ENCODE data around the gene NAALADL2.

NAALADL2 gene

GRCh38 chr3:175668300-175668699 is 809.2 kb downstream of the NAALADL2 start:
- no peaks in the 10 kb centered on the region for H3K9me3 Mint-ChIP-seq
- no peaks in the 10 kb centered on the region for H3K4me1 Mint-ChIP-seq
- CTCF ChIA-PET = no interaction called here
- no peaks in the 10 kb centered on the region for H3K27me3 Mint-ChIP-seq
- H3K4me3 Mint-ChIP-seq = no peak overlapping the region
- no peaks in the 10 kb centered on the region for H3K36me3 Mint-ChIP-seq
- DNase-seq = no peak
- no peak overlapping the region for H3K27ac Mint-ChIP-seq

DNA sequence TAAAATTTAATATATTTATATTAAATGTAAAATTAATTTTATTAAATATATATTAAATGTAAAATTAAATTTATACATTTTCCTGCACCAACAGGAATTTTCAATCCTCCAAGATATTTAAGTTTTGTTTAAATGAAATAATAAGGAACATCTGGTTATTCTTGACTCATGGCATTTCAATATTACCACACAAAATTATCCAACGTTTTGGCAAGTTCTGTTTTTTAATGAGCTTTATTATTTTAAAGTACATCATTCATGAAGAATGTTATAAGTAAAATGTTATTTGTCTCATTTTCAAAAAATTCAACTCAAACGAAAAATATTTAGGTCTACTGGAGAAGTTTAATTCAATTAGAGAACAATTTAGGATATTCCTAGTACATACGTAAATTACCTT is 811.4 kb downstream of the NAALADL2 start:
- Mint-ChIP-seq H3K9me3 (peaks cover 4% of the 10 kb centered on the region), H3K27me3 (no peaks in the 10 kb centered on the region), H3K4me3 (no peak overlapping the region), H3K27ac (no peak overlapping the region), H3K4me1 (no peaks in the 10 kb centered on the region), H3K36me3 (no peaks in the 10 kb centered on the region)
- CTCF ChIA-PET = no interaction called here
- DNase-seq = no peak

- CTCF ChIA-PET = no interaction called here
- no peaks in the 10 kb centered on the region for H3K27me3 Mint-ChIP-seq
- no peak for DNase-seq
- peaks cover 7% of the 10 kb centered on the region for H3K9me3 Mint-ChIP-seq
- H3K4me1 Mint-ChIP-seq = no peaks in the 10 kb centered on the region
- no peaks in the 10 kb centered on the region for H3K36me3 Mint-ChIP-seq
- no peak overlapping the region for H3K4me3 Mint-ChIP-seq
- H3K27ac Mint-ChIP-seq = no peak overlapping the region
Observed at GRCh38 chr3:175672119-175672689, 813.1 kb downstream of the NAALADL2 start.

GRCh38 chr3:175679568-175679967 is 820.4 kb downstream of the NAALADL2 start:
- H3K4me3 Mint-ChIP-seq = no peak overlapping the region
- H3K27ac Mint-ChIP-seq = no peak overlapping the region
- no peaks in the 10 kb centered on the region for H3K4me1 Mint-ChIP-seq
- H3K9me3 Mint-ChIP-seq = peaks cover 13% of the 10 kb centered on the region
- no peaks in the 10 kb centered on the region for H3K36me3 Mint-ChIP-seq
- CTCF ChIA-PET = no interaction called here
- DNase-seq = no peak
- no peaks in the 10 kb centered on the region for H3K27me3 Mint-ChIP-seq

GRCh38 chr3:175692256-175692655 is 833.1 kb downstream of the NAALADL2 start:
- Mint-ChIP-seq H3K4me1 (no peaks in the 10 kb centered on the region), H3K36me3 (no peaks in the 10 kb centered on the region), H3K27ac (no peak overlapping the region), H3K4me3 (no peak overlapping the region), H3K27me3 (no peaks in the 10 kb centered on the region), H3K9me3 (peaks cover 1% of the 10 kb centered on the region)
- DNase-seq = no peak
- CTCF ChIA-PET = no interaction called here

GRCh38 chr3:175695251-175695650 is 836.1 kb downstream of the NAALADL2 start:
- Mint-ChIP-seq H3K27me3 (no peaks in the 10 kb centered on the region), H3K4me1 (no peaks in the 10 kb centered on the region), H3K9me3 (peaks cover 2% of the 10 kb centered on the region), H3K36me3 (no peaks in the 10 kb centered on the region), H3K27ac (no peak overlapping the region), H3K4me3 (no peak overlapping the region)
- no peak for DNase-seq
- CTCF ChIA-PET = no interaction called here

- CTCF ChIA-PET = no interaction called here
- Mint-ChIP-seq H3K4me1 (no peaks in the 10 kb centered on the region), H3K4me3 (no peak overlapping the region), H3K27ac (no peak overlapping the region), H3K9me3 (peaks cover 12% of the 10 kb centered on the region), H3K27me3 (no peaks in the 10 kb centered on the region), H3K36me3 (no peaks in the 10 kb centered on the region)
- no peak for DNase-seq
Observed at GRCh38 chr3:175702956-175703355, 843.8 kb downstream of the NAALADL2 start.

DNA sequence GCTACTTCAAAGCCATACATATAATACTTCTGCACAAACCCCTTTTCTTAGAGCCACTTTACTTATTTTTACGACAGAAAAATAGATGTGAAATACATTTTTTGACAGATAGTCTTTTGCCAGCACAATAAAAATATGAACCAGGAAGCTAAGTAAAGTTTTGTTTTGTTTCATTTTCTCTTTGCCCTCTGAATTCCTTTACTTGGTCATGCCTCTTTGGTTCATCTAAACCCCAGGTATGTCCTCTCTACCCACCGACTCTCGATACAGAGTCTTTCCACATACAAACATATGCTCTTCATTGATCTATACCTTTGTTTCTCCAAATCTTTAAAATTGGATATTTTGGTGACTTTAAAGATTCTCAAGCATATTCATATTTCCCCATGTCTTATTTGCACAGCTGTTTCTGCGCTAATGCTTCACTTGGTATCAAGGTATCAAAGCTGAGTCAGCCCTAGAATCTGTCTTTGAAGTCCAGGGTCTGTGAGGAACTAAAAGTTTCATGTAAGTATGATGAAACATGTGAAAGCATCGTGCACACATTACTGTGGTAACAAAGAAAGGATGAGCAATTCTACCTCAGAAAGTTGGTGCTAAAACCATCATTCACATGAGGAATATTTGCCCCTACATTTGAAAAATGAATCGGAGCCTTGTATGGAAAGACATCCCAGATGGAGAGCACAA is 845.4 kb downstream of the NAALADL2 start:
- Mint-ChIP-seq H3K4me3 (no peak overlapping the region), H3K27me3 (no peaks in the 10 kb centered on the region), H3K4me1 (no peaks in the 10 kb centered on the region), H3K9me3 (peaks cover 14% of the 10 kb centered on the region), H3K27ac (no peak overlapping the region), H3K36me3 (no peaks in the 10 kb centered on the region)
- CTCF ChIA-PET = no interaction called here
- DNase-seq = no peak

- CTCF ChIA-PET = no interaction called here
- Mint-ChIP-seq H3K27me3 (no peaks in the 10 kb centered on the region), H3K4me1 (no peaks in the 10 kb centered on the region), H3K4me3 (no peak overlapping the region), H3K27ac (no peak overlapping the region), H3K36me3 (no peaks in the 10 kb centered on the region), H3K9me3 (peaks cover 1% of the 10 kb centered on the region)
- DNase-seq = no peak
Observed at GRCh38 chr3:175713268-175713667, 854.1 kb downstream of the NAALADL2 start.

GRCh38 chr3:175716446-175716845 is 857.3 kb downstream of the NAALADL2 start:
- Mint-ChIP-seq H3K4me3 (no peak overlapping the region), H3K27me3 (no peaks in the 10 kb centered on the region), H3K36me3 (no peaks in the 10 kb centered on the region), H3K9me3 (peaks cover 5% of the 10 kb centered on the region), H3K4me1 (no peaks in the 10 kb centered on the region), H3K27ac (no peak overlapping the region)
- CTCF ChIA-PET = no interaction called here
- no peak for DNase-seq

DNA sequence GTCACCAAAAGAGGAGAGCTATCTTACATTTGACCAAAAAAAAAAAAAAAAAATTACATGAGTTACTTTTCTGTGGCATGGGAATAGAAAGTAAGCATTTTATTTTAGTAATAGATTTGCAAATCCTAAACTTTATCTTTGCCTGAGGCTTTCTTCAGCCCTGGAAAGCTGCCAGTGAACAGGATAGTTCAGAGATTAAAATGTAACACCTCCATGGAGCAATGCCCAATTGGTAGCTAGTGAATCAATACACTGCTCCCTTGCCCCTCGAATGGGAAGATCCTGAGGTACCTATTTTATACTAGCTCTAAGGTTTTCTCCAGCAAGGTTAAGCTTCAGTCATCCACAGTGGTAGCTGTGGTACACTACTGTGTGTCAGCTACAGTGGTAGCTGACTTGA is 867.1 kb downstream of the NAALADL2 start:
- Mint-ChIP-seq H3K9me3 (no peaks in the 10 kb centered on the region), H3K4me3 (no peak overlapping the region), H3K27ac (no peak overlapping the region), H3K27me3 (no peaks in the 10 kb centered on the region), H3K36me3 (no peaks in the 10 kb centered on the region), H3K4me1 (no peaks in the 10 kb centered on the region)
- CTCF ChIA-PET = no interaction called here
- DNase-seq = no peak

DNA sequence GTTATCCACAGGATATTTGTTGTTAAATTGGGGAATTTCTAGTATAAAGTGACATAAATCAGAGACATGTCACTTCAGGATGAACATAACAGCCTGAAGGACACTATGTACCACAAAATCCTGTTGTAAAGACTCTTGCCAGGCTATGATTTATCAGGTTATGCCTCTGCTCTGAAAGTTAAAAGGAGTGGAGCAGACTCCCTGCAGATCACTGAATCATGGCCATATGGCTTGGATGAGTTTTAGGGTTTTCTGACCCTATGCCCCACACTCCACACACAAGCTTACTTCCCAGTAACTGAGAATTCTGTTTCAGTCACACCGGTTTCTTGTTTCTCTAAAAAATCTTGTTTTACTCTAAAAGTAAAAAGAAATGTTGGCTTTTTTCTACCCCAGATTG is 869.4 kb downstream of the NAALADL2 start:
- DNase-seq = no peak
- H3K4me3 Mint-ChIP-seq = no peak overlapping the region
- no peak overlapping the region for H3K27ac Mint-ChIP-seq
- CTCF ChIA-PET = no interaction called here
- no peaks in the 10 kb centered on the region for H3K4me1 Mint-ChIP-seq
- no peaks in the 10 kb centered on the region for H3K27me3 Mint-ChIP-seq
- no peaks in the 10 kb centered on the region for H3K36me3 Mint-ChIP-seq
- H3K9me3 Mint-ChIP-seq = peaks cover 8% of the 10 kb centered on the region

DNA sequence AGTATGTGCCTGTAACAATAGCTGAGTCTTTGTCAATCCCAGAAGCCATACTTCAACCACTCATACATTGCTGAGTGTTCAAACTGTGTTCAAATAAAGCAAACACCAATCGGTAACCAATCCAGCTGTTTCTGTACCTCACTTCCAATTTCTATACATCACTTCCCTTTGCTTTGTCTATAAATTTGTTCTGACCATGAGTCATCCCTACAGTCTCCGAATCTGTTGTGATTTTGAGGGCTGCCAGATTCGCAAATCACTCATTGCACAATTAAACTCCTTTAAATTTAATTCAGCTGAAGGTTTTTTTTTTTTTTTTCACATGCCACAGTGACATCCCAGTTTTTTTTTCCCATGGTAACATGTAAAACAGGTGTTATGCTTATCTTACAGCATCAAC is 870.3 kb downstream of the NAALADL2 start:
- H3K4me1 Mint-ChIP-seq = no peaks in the 10 kb centered on the region
- CTCF ChIA-PET = no interaction called here
- peaks cover 10% of the 10 kb centered on the region for H3K9me3 Mint-ChIP-seq
- H3K36me3 Mint-ChIP-seq = no peaks in the 10 kb centered on the region
- DNase-seq = no peak
- no peak overlapping the region for H3K4me3 Mint-ChIP-seq
- no peaks in the 10 kb centered on the region for H3K27me3 Mint-ChIP-seq
- no peak overlapping the region for H3K27ac Mint-ChIP-seq

- Mint-ChIP-seq H3K36me3 (no peaks in the 10 kb centered on the region), H3K9me3 (peaks cover 16% of the 10 kb centered on the region), H3K27me3 (no peaks in the 10 kb centered on the region), H3K4me3 (no peak overlapping the region), H3K27ac (no peak overlapping the region), H3K4me1 (no peaks in the 10 kb centered on the region)
- CTCF ChIA-PET = no interaction called here
- DNase-seq = no peak
Observed at GRCh38 chr3:175731543-175731942, 872.4 kb downstream of the NAALADL2 start.

DNA sequence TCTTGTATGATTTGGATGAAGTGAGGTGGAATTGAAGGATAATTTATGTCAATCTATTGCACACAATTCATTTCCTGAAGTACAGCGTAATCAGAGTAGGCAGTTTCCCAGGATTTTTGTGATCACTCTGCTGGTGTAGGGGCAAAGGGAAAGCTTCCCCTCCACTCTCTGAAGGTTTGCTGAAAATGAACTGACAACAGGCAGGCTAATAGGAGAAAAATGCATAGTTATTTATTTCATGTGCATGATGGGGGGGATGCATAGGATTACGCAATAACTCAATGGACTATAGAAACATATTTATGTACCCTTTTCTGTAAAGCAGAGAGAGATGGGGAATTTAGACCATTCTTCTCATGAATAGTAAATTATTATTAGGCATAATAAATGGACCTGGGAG is 872.9 kb downstream of the NAALADL2 start:
- no peak overlapping the region for H3K4me3 Mint-ChIP-seq
- H3K27ac Mint-ChIP-seq = no peak overlapping the region
- CTCF ChIA-PET = no interaction called here
- H3K36me3 Mint-ChIP-seq = no peaks in the 10 kb centered on the region
- no peaks in the 10 kb centered on the region for H3K27me3 Mint-ChIP-seq
- H3K4me1 Mint-ChIP-seq = no peaks in the 10 kb centered on the region
- DNase-seq = no peak
- peaks cover 16% of the 10 kb centered on the region for H3K9me3 Mint-ChIP-seq

- no peaks in the 10 kb centered on the region for H3K36me3 Mint-ChIP-seq
- CTCF ChIA-PET = no interaction called here
- no peak for DNase-seq
- H3K27me3 Mint-ChIP-seq = no peaks in the 10 kb centered on the region
- H3K4me3 Mint-ChIP-seq = no peak overlapping the region
- no peak overlapping the region for H3K27ac Mint-ChIP-seq
- H3K4me1 Mint-ChIP-seq = no peaks in the 10 kb centered on the region
- H3K9me3 Mint-ChIP-seq = peaks cover 18% of the 10 kb centered on the region
Observed at GRCh38 chr3:175735866-175736265, 876.7 kb downstream of the NAALADL2 start.

Measured in activated naive CD4-positive, alpha-beta T cell treated with anti-CD3 and anti-CD28 coated beads, Interleukin-2, amount 10 ng/mL, durations not matched to agents 7 days and 5 days (primary cell).